Activated CD4-positive, alpha-beta T cell treated with anti-CD3 and anti-CD28 coated beads, Interleukin-2, amount 10 ng/mL, durations not matched to agents 7 days and 5 days (primary cell): Measurements from ENCODE around the gene HNF1A. TPM values are rescaled to one million over a fixed set of nuclear protein-coding genes. Genes with fewer than 3 reads are reported as not detected.
A peak's percentile ranks its signal among the peaks of the same experiment; 100 is the strongest.

Experiments used
- CTCF ChIA-PET: fragments of 350-600 bp; sonication (Branson Sonifier 250); formaldehyde crosslinking; loops from one replicate; lab custom pipeline; 2021; ENCODE audit warnings: antibody characterized with exemption; lab: Charles Lee
- POLR2A ChIA-PET: fragments of 350-600 bp; sonication (Branson Sonifier 250); formaldehyde crosslinking; loops from one replicate; lab custom pipeline; 2021; ENCODE audit warnings: antibody characterized with exemption; lab: Charles Lee
- DNase-seq: peaks from one replicate; pipeline ENCODE4 v3.0.0-alpha.2; 2020
- H3K27ac Mint-ChIP-seq: one replicate; pipeline ENCODE4 v1.8.0; 2021; ENCODE audit warnings: mild to moderate bottlenecking, moderate library complexity, mixed read lengths
- H3K27me3 Mint-ChIP-seq: one replicate; pipeline ENCODE4 v1.8.0; 2021; ENCODE audit warnings: mixed read lengths
- H3K36me3 Mint-ChIP-seq: one replicate; pipeline ENCODE4 v1.8.0; 2021; ENCODE audit warnings: low read depth, mixed read lengths
- H3K4me1 Mint-ChIP-seq: one replicate; pipeline ENCODE4 v1.8.0; 2021; ENCODE audit warnings: mixed read lengths
- H3K4me3 Mint-ChIP-seq: one replicate; pipeline ENCODE4 v1.8.0; 2021; ENCODE audit warnings: mild to moderate bottlenecking, moderate library complexity, mixed read lengths
- H3K9me3 Mint-ChIP-seq: one replicate; pipeline ENCODE4 v1.8.0; 2021; ENCODE audit warnings: mixed read lengths
- total RNA-seq, 2 experiments: library from RNA; stranded (reverse); gene quantifications; one replicate each; pipeline ENCODE4 v1.2.3, GENCODE V29; 2021

Gene HNF1A
- total RNA-seq, 2 experiments from 2014 or later, result not detected

DNA sequence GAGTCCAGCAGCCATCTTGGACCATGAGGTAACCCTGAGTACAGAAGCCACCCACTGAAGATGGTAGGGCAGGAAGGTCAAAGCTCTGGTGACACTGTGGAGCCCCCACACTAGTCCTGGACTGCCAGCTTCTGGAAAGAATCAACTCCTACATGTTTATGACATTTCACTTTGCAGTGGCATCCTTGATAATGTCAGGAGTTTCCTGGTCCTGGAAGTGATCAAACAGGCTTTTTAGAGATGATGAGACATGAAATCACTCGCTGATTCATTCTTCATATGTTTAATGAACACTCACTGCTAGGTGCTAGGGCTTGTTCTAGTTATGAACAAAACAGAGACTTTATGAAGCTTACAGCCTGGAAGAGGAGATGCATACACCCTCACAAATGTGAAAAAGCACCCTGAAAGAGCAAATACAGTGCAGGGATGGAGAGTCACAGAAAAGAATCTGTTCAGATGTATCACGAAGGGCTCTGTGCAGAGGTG, 15.8 kb upstream of the HNF1A start:
- ChIA-PET POLR2A (interaction anchor here (0.6 kb wide), 1 partner anchor 170 kb away, joined by 8 read pairs; no protein-coding TSS in a partner anchor), CTCF (interaction anchor here (1.6 to 2.0 kb wide), 2 partner anchors 9 to 19 kb away, joined by 5 to 15 read pairs; no protein-coding TSS in a partner anchor)
- Mint-ChIP-seq H3K27me3 (no peaks in the 10 kb centered on the region), H3K9me3 (no peaks in the 10 kb centered on the region), H3K4me1 (peaks cover 34% of the 10 kb centered on the region), H3K4me3 (no peak overlapping the region), H3K27ac (no peak overlapping the region), H3K36me3 (no peaks in the 10 kb centered on the region)
- DNase-seq, result no peak

DNA sequence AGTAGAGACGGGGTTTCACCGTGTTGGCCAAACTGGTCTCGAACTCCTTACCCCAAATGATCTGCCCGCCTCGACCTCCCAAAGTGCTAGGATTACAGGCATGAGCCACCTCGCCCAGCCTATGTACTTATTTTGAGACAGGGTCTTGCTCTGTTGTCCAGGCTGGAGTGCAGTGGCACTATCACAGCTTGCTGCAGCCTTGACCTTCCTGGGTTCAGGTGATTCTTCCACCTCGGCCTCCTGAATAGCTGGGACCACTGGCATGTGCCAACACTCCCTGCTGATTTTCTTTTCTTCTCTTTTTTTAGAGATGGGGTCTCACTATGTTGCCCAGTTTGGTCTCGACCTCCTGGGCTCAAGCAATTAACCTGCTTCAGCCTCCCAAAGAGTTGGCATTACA, 14.0 kb upstream of the HNF1A start:
- DNase-seq, result no peak
- CTCF ChIA-PET, result no interaction called here
- POLR2A ChIA-PET, result no interaction called here
- Mint-ChIP-seq H3K4me1 (peaks cover 29% of the 10 kb centered on the region), H3K4me3 (no peak overlapping the region), H3K27ac (no peak overlapping the region), H3K36me3 (no peaks in the 10 kb centered on the region), H3K9me3 (no peaks in the 10 kb centered on the region), H3K27me3 (no peaks in the 10 kb centered on the region)

DNA sequence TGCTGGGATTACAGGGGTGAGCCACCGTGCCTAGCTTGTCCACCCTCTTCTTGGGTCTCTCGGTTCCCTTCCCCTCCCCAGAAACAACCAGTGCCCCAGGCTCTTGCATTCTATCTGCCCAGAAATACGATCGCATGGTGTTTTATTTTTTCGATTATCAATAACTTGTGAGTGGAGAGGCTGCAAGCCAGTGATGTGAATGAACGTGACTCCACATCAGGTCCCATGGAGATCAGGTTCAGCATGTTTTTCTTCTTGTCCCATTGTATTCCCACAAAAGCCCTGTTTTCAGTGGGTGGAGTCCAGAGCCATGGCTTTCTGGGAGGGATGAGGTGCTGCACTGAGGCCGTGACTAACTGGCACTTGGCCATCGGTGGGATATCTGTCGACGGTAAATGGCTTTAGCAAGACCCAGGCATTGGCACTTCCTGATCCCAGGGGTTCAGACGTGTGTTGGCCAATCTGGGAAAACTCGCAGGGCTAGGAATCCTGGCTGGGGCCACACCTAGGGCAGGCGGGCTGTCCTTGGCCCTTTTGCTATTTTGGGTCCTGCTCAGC, 12.7 kb upstream of the HNF1A start:
- Mint-ChIP-seq H3K36me3 (no peaks in the 10 kb centered on the region), H3K4me1 (peaks cover 17% of the 10 kb centered on the region), H3K27me3 (no peaks in the 10 kb centered on the region), H3K27ac (no peak overlapping the region), H3K4me3 (no peak overlapping the region), H3K9me3 (no peaks in the 10 kb centered on the region)
- ChIA-PET POLR2A (no interaction called here), CTCF (no interaction called here)
- DNase-seq, result no peak

DNA sequence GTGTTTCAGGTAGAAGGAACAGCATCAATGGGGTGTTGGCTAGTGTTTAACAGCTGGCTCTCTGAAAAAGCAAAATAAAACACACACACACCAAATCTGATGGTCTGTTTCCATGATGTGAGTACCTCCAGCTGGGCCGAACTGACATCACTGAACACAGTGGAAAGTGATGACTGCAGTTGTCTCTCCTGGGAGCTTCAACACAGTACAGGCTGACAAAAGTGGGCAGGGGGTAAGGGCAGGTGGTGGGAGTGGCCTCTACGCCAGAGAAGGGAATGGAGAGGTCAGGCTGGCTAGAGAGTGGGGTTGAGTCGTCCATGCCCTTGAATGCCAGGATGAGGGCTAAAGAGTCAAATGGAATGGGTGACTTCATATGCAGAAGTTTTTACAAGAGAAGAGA, 8.0 kb upstream of the HNF1A start:
- Mint-ChIP-seq H3K4me1 (peaks cover 8% of the 10 kb centered on the region), H3K9me3 (no peaks in the 10 kb centered on the region), H3K4me3 (no peak overlapping the region), H3K36me3 (no peaks in the 10 kb centered on the region), H3K27ac (no peak overlapping the region), H3K27me3 (no peaks in the 10 kb centered on the region)
- ChIA-PET CTCF (interaction anchor here (0.7 to 2.0 kb wide), 2 partner anchors 10 to 120 kb away, joined by 3 to 5 read pairs; no protein-coding TSS in a partner anchor), POLR2A (no interaction called here)
- no peak for DNase-seq

DNA sequence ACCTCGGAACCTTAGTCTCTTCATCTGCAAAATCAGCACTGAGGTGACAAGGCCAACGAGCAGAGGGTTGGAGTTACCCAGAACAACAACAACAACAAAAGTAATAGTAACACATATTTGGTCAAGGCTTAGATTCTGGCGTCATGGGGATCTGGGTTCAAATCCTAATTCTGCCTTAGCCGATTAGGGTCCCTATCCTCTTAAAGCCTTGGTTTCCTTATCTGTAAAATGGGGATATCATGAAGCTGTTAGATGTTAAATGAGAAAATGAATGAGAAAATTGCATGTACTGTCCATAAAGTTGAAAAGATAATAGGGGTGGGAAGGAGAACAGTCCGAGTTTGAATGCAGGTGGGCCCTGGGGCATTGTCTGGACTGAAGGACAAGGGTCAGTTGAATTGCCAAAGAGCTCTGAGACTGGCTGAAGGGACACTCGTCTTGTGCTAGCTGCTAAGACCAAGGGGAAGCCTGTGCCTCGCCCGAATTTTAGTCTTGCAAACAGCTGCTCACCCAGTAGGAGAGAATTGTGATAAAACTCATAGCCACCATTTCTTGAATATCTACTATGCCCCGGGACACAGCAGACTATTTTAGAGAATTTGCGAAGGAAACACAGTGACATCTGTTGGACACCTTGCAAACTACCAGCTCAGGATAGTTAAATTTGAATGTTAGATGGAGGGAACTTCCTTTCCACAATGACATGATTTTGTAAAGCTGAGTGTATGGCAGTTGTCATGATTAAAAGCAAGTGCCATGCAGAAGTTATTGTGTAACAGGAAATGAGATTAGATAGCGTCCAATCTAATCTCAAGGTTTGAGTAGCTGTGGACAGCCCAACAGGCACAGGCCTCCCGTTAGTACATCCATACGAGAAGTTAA, 6.8 kb upstream of the HNF1A start:
- no peaks in the 10 kb centered on the region for H3K27me3 Mint-ChIP-seq
- H3K4me3 Mint-ChIP-seq, result no peak overlapping the region
- H3K27ac Mint-ChIP-seq, result no peak overlapping the region
- ChIA-PET POLR2A (no interaction called here), CTCF (interaction anchor here (0.6 to 2.0 kb wide), 33 partner anchors 9 to 632 kb away, joined by 3 to 15 read pairs (median 4); no protein-coding TSS in a partner anchor)
- DNase-seq, result peak; percentile 63
- no peaks in the 10 kb centered on the region for H3K9me3 Mint-ChIP-seq
- peaks cover 8% of the 10 kb centered on the region for H3K4me1 Mint-ChIP-seq
- H3K36me3 Mint-ChIP-seq, result no peaks in the 10 kb centered on the region

DNA sequence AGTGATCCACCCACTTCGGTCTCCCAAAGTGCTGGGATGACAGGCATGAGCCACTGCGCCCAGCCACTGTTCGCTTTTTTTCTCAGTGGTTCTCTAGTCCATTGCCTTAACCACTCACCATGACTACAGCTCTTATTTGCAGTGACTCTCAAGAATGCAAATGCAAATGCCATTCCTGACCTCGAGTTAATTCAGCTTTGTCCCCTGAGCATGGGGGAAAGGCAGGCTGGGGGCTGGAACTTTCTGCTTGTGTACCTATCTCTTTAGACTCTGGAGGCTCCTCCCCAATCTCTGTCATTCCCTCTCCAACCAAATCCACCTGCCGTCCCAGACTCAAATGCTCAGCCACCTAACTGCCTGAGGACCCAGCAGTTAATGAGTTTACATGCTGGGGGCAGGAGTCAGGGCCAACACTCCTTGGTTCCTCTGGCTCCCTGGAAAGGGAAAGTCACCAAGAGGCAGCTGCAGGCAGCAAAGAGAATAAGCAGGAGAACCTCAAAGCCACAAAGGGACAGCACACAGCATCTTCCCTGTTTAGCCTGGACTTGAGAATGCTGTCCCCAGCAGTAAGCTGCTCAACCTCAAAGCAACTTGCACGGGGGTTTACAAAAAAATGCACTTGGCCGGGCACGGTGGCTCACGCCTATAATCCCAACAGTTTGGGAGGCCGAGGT, 5.3 kb upstream of the HNF1A start:
- Mint-ChIP-seq H3K36me3 (no peaks in the 10 kb centered on the region), H3K27ac (no peak overlapping the region), H3K4me1 (peaks cover 8% of the 10 kb centered on the region), H3K27me3 (no peaks in the 10 kb centered on the region), H3K4me3 (no peak overlapping the region), H3K9me3 (no peaks in the 10 kb centered on the region)
- DNase-seq, result no peak
- ChIA-PET POLR2A (no interaction called here), CTCF (interaction anchor here (0.6 to 1.8 kb wide), 11 partner anchors 10 to 321 kb away, joined by 3 to 15 read pairs (median 4); no protein-coding TSS in a partner anchor)

DNA sequence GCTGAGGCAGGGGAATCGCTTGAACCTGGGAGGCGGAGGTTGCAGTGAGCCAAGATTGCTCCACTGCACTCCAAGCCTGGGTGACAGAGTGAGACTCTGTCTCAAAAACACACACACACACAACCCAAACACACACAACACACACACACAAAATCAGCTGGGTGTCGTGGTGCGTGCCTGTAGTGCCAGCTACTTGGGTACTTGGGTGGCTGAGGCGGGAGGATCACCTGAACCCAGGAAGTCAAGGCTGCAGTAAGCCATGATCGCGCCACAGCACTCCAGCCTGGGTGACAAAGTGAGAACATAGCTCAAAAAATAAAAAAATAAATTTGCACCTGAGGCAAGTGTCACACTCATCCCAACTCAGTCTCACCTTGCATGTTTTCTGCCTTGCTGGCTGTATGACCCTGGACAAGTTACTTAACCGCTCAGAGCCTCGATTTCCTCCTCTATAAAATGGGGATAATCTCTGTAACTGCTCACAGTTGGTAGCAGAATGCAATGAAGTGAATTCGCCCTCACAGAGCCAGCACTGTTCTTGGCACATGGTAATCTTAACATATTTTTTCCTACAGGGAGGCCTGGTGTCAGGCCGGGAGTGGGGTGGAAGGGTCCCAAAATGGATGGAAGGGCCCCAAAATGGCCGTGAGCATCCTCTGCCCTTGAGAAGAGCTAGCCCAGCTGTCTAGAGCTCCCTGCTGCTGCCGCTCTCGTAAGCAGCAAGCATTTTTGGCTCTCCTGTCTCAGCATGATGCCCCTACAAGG, 630 bp upstream of the HNF1A start:
- Mint-ChIP-seq H3K9me3 (no peaks in the 10 kb centered on the region), H3K27ac (no peak overlapping the region), H3K4me1 (no peaks in the 10 kb centered on the region), H3K27me3 (no peaks in the 10 kb centered on the region), H3K36me3 (no peaks in the 10 kb centered on the region), H3K4me3 (no peak overlapping the region)
- ChIA-PET CTCF (interaction anchor here (0.8 kb wide), 1 partner anchor 25 kb away, joined by 3 read pairs; no protein-coding TSS in a partner anchor), POLR2A (no interaction called here)
- no peak for DNase-seq

DNA sequence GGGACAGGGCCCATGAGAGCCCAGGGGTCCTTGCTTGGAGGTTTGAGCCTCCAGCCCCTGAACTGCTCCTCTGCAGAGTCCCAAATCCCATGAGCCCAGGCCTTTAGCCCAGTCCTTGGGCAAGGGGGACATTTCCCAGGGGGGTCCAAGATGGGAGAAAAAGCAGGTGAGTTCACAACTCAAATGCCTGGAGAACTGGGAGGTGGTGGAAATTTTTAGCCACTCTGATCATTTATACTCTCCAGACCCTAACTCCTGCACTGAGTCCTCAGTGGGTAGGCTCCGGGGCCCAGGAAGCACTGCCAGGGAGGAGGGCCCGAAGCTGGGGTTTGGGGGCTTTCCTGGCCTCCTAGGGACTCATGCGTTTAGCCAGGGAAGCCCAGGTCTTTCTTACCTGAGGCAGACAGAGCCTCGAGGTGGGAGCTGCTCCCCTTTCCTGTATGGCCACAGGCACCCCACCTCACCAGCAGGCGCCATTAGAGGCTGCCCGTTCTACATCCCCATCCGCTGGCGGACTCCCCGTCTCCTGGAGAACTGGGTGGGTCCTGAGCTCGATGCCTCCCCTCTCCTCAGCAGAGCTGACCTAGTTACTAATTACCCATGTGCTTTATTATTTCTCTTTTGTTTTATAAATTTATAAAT, 998 bp downstream of the HNF1A start:
- ChIA-PET CTCF (interaction anchor here (0.9 kb wide), 1 partner anchor 10 kb away, joined by 3 read pairs; no protein-coding TSS in a partner anchor), POLR2A (interaction anchor here (0.6 kb wide), 1 partner anchor 37 kb away, joined by 3 read pairs; no protein-coding TSS in a partner anchor)
- Mint-ChIP-seq H3K27ac (no peak overlapping the region), H3K4me3 (no peak overlapping the region), H3K4me1 (no peaks in the 10 kb centered on the region), H3K36me3 (no peaks in the 10 kb centered on the region), H3K9me3 (no peaks in the 10 kb centered on the region), H3K27me3 (no peaks in the 10 kb centered on the region)
- no peak for DNase-seq

DNA sequence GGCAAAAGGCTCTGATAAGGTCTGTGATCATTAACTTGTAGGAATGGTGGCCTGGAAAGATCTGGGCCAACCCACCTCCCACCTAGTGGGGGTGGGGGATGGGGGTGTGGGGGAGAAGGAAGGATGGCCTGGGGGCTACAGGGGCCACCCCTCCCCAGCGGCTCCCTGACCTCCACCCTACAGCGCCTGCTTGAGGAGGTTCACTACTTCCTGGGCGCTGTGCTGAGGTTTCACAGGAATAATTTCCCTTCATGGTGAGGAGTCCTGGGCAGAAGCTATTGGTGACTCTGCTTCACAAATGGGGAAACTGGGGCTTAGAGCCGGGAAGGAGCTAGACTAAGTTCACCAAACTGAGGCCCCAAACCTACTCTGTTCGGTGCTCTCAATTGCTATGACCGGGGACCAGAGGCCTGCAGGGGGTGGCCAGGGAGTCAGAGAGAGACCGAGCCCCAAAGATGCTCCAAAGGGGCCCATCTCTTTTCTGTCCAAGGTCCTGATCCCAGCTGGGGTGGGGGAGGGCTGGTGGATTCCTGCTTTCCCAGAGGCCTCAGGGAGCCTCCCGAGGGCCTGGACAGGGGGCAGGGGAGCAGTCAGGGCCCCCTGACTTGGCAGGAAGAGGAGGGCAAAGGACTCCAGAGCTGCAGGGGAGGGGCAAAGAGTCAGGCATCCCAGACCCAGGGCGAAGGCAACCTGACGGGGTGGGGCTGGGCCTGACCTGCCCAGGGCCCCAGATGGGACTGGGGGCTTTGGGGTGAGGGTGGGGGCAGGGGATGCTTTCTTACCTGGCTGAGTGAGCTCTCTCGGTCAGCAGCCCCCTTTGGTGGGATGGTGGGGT, 1.7 kb downstream of the HNF1A start:
- H3K4me3 Mint-ChIP-seq, result no peak overlapping the region
- no peak overlapping the region for H3K27ac Mint-ChIP-seq
- ChIA-PET POLR2A (interaction anchor here (0.6 kb wide), 1 partner anchor 37 kb away, joined by 3 read pairs; no protein-coding TSS in a partner anchor), CTCF (interaction anchor here (0.7 to 2.4 kb wide), 5 partner anchors 9 to 655 kb away, joined by 3 to 5 read pairs (median 3); no protein-coding TSS in a partner anchor)
- H3K27me3 Mint-ChIP-seq, result no peaks in the 10 kb centered on the region
- no peaks in the 10 kb centered on the region for H3K36me3 Mint-ChIP-seq
- no peaks in the 10 kb centered on the region for H3K9me3 Mint-ChIP-seq
- DNase-seq, result no peak
- no peaks in the 10 kb centered on the region for H3K4me1 Mint-ChIP-seq

DNA sequence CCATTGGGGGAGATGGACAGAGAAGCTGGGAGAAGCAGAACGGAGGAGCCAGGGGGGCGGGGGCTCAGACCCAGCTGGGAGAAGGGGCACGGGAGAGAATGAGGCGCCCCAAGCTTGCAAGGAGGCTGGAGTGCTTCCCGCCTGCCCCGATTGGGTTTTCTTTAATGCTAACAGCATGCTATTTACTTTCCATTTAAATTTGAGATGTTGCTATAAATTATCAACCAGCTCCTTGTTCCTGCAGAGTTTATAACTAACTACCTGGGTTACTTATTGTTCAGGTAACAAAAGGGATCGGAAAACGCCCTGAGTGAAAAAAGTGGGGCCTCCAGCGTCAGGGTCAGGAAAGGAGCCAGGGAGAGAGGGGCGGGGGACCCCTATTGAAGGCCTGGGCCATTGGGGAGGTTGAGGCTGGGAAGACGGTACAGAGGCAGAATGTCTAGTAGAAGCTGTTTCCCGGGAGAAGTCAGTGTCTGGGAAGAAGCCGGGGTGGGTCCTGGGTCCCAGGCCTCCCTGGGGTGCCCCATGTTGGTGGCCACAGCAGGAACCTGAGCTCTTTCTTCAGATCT, 2.5 kb downstream of the HNF1A start:
- H3K36me3 Mint-ChIP-seq, result no peaks in the 10 kb centered on the region
- POLR2A ChIA-PET, result no interaction called here
- H3K27me3 Mint-ChIP-seq, result no peaks in the 10 kb centered on the region
- no peaks in the 10 kb centered on the region for H3K9me3 Mint-ChIP-seq
- no peak overlapping the region for H3K27ac Mint-ChIP-seq
- no peak overlapping the region for H3K4me3 Mint-ChIP-seq
- no peaks in the 10 kb centered on the region for H3K4me1 Mint-ChIP-seq
- no peak for DNase-seq
- CTCF ChIA-PET, result interaction anchor here (0.6 to 2.4 kb wide), 5 partner anchors 10 to 656 kb away, joined by 3 to 5 read pairs (median 5); no protein-coding TSS in a partner anchor
